C4-2B (cell line): ENCODE measurements around the gene ITGA8.

ENCODE experiments used
- ZFX ChIP-seq: fragments of 450-650 bp; IDR thresholded peaks from 2 replicates; pipeline ENCODE4 v1.6.1; 2017
- TF ChIP-seq, protein P1 (sequence below): fragments of 450-650 bp; conservative IDR thresholded peaks from 2 replicates; pipeline ENCODE4 v1.5.1; 2017; ENCODE audit warnings: mild to moderate bottlenecking

GRCh38 chr10:15625261-15625660 lies 94.5 kb downstream of the ITGA8 start:
- no peak for TF ChIP-seq ZFX
- TF ChIP-seq, protein P1, sequence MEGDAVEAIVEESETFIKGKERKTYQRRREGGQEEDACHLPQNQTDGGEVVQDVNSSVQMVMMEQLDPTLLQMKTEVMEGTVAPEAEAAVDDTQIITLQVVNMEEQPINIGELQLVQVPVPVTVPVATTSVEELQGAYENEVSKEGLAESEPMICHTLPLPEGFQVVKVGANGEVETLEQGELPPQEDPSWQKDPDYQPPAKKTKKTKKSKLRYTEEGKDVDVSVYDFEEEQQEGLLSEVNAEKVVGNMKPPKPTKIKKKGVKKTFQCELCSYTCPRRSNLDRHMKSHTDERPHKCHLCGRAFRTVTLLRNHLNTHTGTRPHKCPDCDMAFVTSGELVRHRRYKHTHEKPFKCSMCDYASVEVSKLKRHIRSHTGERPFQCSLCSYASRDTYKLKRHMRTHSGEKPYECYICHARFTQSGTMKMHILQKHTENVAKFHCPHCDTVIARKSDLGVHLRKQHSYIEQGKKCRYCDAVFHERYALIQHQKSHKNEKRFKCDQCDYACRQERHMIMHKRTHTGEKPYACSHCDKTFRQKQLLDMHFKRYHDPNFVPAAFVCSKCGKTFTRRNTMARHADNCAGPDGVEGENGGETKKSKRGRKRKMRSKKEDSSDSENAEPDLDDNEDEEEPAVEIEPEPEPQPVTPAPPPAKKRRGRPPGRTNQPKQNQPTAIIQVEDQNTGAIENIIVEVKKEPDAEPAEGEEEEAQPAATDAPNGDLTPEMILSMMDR, result no peak
